OCI-LY7 (cell line): ENCODE measurements around the gene DISC1.

Experiments
- EZH2phosphoT487 ChIP-seq: fragments of 200-600 bp; sonication (generic); IDR thresholded peaks from 2 replicates; pipeline ENCODE4 v1.6.1; 2018; ENCODE audit warnings: low read depth, borderline replicate concordance, mild to moderate bottlenecking, mixed run types, antibody characterized with exemption, low read length, moderate library complexity, mixed read lengths
- TF ChIP-seq, protein P1 (sequence below): fragments of 200-600 bp; sonication (generic); conservative IDR thresholded peaks from 2 replicates; pipeline ENCODE4 v1.5.1; 2014; ENCODE audit warnings: mild to moderate bottlenecking, antibody characterized with exemption, low read length, moderate library complexity, mixed read lengths

GRCh38 chr1:231958448-231958847, 331.9 kb downstream of the DISC1 start:
- TF ChIP-seq, protein P1, sequence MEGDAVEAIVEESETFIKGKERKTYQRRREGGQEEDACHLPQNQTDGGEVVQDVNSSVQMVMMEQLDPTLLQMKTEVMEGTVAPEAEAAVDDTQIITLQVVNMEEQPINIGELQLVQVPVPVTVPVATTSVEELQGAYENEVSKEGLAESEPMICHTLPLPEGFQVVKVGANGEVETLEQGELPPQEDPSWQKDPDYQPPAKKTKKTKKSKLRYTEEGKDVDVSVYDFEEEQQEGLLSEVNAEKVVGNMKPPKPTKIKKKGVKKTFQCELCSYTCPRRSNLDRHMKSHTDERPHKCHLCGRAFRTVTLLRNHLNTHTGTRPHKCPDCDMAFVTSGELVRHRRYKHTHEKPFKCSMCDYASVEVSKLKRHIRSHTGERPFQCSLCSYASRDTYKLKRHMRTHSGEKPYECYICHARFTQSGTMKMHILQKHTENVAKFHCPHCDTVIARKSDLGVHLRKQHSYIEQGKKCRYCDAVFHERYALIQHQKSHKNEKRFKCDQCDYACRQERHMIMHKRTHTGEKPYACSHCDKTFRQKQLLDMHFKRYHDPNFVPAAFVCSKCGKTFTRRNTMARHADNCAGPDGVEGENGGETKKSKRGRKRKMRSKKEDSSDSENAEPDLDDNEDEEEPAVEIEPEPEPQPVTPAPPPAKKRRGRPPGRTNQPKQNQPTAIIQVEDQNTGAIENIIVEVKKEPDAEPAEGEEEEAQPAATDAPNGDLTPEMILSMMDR, result no peak
- TF ChIP-seq EZH2phosphoT487, result no peak
